Activated CD4-positive, alpha-beta T cell treated with anti-CD3 and anti-CD28 coated beads, Interleukin-2, amount 50 U/mL, for 1 hour (primary cell): Measurements from ENCODE around the gene KCNQ1OT1.

ENCODE experiments used
- DNase-seq: peaks from one replicate; pipeline ENCODE4 v3.0.0-alpha.2; 2020

KCNQ1OT1 gene

DNA sequence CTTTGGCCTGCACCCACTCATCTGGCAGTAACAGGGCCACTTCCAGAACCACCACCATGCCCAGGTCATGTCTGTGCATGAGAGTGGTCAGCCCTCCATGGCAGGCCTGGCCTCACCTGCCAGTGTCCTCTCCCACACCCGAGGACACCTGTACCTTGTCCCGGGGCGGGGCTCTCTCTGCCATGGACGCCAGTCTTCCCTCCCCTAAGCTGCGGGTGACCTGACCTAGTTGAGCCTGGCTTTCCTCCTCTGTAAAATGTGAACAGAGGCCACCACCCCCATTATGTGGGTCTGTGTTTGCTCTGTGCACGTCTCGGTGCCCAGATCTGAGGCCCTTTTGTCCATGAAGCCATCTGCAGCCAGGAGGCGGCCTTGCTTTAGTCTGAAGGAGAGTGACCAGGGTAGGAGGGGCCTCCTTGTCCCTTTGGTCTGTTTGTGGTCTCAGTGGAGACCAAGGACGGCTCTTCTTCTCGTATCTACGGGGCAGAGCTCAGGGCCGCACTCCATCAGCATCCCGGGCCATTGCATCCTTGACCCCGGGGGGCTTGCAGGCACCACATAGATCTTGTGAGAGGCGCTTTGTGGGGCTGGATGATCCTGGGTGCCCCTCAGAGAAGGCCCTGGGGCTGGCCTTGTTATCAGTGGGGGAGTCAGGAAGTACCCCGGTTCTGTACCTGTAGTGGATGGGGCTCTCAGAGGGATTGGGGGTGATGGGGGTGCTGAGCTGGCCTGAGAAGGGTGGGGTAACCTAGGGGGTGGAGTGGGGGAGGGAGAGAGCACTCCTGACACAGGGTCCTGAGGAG lies 133.4 kb downstream of the KCNQ1OT1 start:
- DNase-seq, result no peak

DNA sequence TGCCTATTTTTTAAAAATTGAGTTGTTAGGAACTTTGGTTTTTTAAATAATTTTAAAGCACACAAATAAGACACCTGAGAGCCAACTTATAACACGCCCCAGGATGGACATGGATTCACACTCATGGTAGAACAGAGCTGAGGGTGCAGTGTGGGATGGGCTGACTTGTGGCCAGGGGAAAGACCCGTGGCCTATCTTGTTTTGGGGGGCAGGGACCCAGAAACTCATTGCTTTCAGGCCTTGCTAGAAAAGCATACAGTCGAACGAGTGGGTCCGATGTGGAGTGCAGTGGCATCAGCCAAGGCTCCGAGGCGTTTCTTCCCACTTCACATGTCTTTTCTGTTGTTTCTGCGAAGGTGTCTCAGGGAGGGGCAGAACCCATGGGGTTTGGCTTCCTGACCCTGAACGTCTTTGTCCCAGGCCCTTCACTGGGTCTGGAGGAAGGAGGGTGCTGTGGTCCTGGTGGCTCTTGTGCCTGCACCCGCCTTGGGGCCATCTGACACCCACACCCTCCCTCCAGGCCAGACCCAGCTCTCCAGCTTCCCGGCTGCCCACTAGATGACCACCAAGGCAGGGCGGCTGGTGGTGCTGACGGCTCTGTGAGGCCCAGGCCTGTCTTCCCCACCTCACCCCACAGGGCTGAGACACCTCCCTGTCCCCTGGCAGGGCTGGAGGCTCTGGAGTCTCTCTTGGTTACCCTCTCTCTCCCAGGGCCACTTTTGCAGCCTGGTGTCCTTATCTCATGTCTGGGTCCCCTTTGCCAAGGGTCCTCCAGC lies 134.2 kb downstream of the KCNQ1OT1 start:
- DNase-seq, result no peak

DNA sequence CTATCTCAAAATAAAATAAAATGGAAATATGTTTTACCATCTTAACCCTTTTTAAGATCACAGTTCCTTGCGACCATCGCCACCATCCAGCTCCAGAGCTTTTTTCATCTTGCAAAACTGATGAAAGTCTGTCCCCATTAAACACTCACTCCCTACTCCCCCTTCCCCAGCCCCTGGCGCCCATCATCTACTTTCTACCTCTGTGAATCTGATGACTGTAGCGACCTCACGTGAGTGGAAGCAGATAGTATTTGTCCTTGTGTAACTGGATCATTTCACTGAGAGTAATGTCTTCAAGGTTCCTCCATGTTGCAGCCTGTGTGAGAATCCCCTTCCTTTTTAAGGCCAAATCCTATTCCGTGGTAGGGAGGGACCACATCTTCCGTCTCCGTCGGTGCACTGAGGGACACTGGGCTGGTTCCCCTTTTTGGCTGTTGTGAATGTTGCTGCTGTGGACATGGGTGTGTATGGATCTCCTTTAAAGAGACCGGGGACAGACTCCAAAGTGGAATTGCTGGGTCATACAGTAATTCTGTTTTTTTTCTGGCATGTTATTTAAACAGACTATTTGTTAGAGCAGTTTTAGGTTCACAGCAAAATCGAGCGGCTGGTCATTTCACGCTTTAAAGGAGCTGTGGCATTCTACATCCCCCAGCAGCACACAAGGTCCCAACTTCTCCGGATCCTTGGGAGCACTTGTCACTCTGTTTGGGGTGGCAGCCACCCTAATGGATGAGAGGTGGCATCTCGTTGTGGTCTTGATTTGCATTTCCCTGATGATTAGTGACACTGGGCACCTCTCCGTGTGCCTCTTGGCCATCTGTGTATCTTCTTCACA lies 135.0 kb downstream of the KCNQ1OT1 start:
- no peak for DNase-seq

DNA sequence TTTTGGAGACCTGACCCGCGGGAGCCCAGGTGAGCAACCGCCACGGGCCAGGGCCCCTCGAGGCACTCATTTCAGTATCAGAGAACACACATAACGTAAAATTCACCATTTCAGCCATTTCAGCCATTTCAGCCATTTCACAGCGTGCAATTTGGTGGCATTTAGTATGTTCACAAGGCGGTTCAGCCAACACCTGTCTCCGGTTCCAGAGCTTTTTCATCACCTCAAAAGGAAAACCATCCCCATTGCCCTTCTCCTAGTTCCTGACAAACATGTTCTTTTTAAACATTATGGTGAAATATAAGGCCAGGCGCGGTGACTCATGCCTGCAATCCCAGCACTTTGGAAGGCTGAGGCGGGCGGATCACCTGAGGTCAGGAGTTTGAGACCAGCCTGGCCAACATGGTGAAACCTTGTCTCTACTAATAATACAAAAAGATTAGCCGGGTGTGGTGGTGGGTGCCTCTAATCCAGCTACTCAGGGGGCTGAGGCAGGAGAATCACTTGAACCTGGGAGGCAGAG lies 135.7 kb downstream of the KCNQ1OT1 start:
- DNase-seq, result no peak

DNA sequence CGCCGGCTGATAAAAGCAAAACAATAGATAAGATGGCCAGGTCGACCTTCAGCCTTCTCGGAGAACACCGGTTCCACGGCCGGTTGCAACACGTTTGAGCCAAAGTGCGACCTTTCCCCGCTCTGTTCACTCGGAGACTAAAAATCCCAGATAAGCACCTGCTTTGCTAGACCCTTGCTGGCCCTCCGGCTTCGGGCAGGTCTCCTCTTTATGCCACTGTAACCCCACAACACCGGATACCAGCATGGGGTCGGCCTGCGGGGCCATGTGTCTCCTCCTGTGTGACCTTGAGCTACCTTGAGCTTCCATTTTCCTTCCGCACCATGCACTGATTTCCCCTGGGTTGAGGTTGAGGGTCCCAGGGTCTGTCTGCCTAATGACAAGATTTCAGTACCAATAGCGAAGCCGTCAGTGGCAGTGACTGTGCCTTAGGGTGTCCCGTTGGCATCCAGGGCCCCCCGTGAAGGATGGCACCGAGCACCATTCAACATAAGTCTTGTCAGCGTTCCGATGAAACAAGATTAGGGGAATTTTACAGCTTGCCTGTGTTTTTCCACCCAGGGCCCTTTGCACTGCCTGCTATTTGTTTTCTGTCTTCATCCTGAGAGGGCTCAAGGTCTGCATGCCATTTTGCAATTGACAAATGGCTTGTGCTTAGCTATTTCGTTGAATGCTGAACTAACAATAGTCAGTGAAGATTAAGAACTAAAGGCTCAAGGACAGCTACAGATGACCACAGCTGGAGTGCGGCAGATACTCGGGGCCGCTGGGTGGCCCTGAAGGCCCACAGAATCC lies 136.4 kb downstream of the KCNQ1OT1 start:
- DNase-seq, result no peak

DNA sequence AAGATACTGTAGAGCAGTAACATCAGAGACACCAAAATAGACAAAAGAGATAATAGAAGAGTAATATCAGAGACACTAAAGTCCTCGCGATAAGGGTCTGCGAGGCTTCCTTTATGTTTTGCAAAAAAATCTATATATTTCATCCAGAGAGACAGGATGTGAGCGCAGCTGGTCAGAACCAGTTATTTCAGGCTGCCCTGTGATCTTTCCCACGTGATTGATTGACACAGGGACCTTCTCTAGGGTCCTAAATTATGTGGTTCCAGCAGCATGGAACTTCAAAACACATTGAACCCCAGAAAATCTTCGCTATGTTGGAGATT lies 136.9 kb downstream of the KCNQ1OT1 start:
- no peak for DNase-seq

DNA sequence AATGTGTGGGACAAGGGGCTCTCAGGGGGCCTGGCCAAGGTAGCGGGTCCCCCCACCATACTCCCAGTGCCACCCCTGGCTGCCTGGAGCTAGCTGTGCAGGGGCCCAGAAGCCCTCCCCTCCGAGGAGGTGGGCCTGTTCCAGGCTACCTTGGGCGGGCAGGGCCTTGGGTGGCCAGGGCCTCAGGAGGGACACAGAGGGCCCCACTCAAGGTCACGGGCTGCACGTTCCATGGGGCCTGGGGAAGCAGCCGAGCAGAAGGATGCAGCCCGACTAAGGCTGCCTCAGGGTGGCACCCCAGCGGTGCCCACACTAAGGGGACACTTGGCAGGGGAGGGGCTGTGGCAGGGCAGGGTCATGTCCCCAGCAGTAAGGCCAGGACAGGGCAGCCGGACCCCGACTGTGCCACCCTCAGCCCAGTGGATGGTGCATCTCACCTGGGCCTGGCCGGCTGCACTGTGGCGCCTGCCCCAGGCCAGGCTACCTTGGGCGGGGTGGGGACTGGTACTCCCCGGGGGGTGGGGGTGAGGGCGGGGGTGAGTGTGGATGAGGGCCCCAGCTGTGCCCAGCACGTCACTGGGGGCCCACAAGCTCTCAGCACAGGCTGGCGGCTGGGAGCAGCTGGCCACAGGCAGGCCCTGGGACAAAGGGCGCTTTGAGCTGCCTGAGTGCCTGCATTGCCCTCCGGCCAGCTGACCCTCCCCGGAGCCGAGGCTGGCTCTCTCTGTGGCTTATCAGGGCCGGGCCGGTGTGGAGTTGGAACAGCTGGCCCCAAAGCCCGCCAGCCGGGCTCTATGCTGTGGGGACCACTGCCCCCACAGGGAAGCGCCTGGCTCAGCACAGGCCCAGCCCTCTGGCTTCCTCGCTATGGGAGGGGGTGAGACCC lies 137.9 kb downstream of the KCNQ1OT1 start:
- DNase-seq, result no peak

DNA sequence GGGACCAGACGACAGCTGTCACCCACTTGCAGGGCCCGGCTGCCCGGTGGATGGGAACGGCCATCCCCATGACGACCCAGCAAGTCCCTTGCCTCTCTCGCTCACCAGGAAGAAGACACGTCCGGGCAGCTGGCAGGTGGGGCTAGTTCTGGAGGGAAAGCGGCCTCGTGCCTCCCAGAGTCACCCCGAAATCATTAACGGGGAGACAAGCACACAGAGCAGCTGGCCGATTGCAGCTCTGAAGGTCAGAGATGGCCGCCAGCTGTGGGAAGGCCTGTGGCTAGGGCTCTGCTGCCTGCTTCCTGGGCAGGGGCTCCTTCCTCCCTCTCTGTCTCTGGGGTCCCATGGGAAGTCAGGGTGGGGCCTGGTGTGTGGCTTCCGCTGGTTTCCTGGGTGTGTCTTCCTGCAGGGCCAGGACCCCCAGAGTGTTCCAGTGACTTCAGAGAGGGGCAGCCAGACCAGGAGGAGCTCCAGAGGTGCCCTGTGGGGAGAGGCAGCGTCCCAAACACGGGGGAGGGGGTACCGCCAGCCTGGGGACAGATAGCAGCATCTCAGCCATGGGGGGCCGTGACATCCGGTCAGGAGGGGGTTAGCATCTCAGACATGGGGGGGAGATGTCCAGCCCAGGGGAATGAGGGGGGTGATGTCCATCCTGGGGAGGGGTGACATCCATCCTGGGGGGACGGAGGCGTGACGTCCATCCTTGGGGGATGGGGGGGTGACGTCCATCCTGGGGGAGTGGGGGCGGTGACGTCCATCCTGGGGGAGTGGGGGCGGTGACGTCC lies 140.1 kb downstream of the KCNQ1OT1 start:
- no peak for DNase-seq

DNA sequence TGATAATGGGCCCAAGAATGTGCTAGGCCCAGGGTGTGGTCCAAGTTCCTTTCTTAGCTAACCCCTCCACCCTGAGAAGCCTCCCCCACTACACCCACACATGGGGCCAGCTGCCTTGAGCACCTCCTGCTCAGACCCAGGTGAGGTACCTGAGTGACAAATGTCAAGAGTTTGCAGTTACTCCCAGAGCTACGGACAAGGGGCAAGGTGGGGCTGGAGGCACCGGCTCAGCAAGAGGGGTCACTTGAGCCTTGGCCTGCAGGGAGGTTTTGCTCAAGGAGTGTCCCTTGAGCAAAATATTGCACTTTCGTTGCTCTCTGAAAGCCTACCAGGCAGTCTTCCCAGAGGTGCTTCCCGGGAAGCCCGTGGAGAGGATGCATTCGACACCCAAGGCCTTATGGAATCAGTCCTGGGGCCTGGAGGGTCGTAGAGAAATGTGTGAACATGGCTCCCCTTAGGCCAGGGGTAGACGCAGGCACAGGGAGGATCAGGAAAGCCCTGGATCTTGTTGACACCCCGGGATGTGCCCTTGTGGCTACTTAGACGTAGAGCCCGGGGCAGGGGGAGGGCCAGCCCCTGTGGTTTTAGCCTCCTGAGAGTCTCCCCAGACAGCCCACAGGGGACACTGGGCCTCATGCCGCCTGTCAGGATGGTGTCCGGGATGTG lies 140.8 kb downstream of the KCNQ1OT1 start:
- DNase-seq, result no peak

DNA sequence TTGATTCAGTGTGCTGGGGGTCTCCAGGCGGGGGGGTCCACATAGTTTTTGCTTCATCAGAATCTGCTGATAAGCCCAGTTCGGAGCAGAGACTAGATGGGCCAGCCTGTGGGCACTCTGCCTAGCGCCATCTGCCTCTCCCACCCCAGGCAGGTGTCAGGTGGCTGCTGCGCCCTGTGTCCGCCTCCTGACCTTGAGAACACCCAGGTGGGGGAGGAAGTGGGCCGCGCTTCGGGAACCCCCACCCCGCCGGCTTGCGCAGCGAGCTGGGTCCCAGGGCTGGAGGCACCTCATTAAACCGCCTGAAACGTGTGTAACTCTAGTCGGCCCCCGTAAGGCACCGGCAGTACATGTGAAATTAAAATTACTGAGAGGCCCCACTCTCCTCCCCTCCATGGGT lies 141.4 kb downstream of the KCNQ1OT1 start:
- no peak for DNase-seq
